HG03442 (cell line): Measurements from ENCODE around the gene PAPPA.

Source experiments
- ATAC-seq: cut with Tn5 transposase; IDR thresholded peaks from one replicate; pipeline ENCODE4 v1.9.1; 2021; ENCODE audit warnings: mild to moderate bottlenecking, moderate library complexity; ENCODE audit not compliant: unreplicated experiment

PAPPA gene

GRCh38 chr9:116304761-116305160, 151.2 kb downstream of the PAPPA start:
- no peak for ATAC-seq

- ATAC-seq = no peak
Measured at GRCh38 chr9:116308076-116308475, 154.5 kb downstream of the PAPPA start.

GRCh38 chr9:116309900-116310611, 156.5 kb downstream of the PAPPA start:
- ATAC-seq = no peak

GRCh38 chr9:116312221-116312620, 158.6 kb downstream of the PAPPA start:
- ATAC-seq = no peak

GRCh38 chr9:116313638-116314037, 160.0 kb downstream of the PAPPA start:
- ATAC-seq = no peak

- no peak for ATAC-seq
Measured at GRCh38 chr9:116316246-116316645, 162.7 kb downstream of the PAPPA start.

- no peak for ATAC-seq
Measured at GRCh38 chr9:116317503-116317902, 163.9 kb downstream of the PAPPA start.

- no peak for ATAC-seq
Measured at GRCh38 chr9:116318468-116319374, 165.1 kb downstream of the PAPPA start.

GRCh38 chr9:116319480-116319879, 165.9 kb downstream of the PAPPA start:
- ATAC-seq = no peak

- no peak for ATAC-seq
Measured at GRCh38 chr9:116320290-116320689, 166.7 kb downstream of the PAPPA start.

- ATAC-seq = no peak
Measured at GRCh38 chr9:116322521-116322920, 168.9 kb downstream of the PAPPA start.

- ATAC-seq = no peak
Measured at GRCh38 chr9:116323012-116323411, 169.4 kb downstream of the PAPPA start.

GRCh38 chr9:116323571-116323970, 170.0 kb downstream of the PAPPA start:
- ATAC-seq = no peak

GRCh38 chr9:116325924-116326323, 172.3 kb downstream of the PAPPA start:
- no peak for ATAC-seq

- ATAC-seq = no peak
Measured at GRCh38 chr9:116327701-116328405, 174.3 kb downstream of the PAPPA start.

- ATAC-seq = no peak
Measured at GRCh38 chr9:116329470-116329869, 175.9 kb downstream of the PAPPA start.

GRCh38 chr9:116331241-116331640, 177.7 kb downstream of the PAPPA start:
- no peak for ATAC-seq

GRCh38 chr9:116332090-116332489, 178.5 kb downstream of the PAPPA start:
- no peak for ATAC-seq

- ATAC-seq = no peak
Measured at GRCh38 chr9:116333254-116333653, 179.7 kb downstream of the PAPPA start.

- ATAC-seq = no peak
Measured at GRCh38 chr9:116334546-116335150, 181.1 kb downstream of the PAPPA start.

GRCh38 chr9:116335392-116335791, 181.8 kb downstream of the PAPPA start:
- ATAC-seq = no peak
